HG02981 (cell line): Measurements from ENCODE around the gene PEAK1.
"Not testable (repeated sequence)": the region's sequence is repeated elsewhere in the genome, so short reads cannot be mapped to it uniquely, and the experiment has no call there.

ENCODE experiments used
- ATAC-seq: cut with Tn5 transposase; IDR thresholded peaks from one replicate; pipeline ENCODE4 v1.9.1; 2021; ENCODE audit warnings: mild to moderate bottlenecking, moderate library complexity; ENCODE audit not compliant: unreplicated experiment

Gene PEAK1

DNA sequence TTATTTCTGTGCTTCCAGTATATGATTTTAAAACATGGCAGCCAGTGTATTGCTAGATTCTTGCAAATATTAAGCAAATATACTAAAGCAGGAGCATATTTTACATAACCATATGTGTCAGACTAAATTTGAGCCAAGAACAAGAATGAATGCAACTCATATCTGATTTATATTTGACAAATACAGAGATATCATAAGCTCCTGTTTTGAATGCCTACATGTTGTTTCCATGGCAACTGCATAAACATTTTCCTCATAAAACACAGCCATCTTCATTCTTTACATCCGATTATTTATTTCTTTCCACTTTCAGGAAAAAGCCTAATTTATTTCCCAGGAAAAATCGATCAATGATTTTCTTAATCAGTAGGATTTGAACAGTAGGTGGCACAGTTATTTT is 176.8 kb downstream of the PEAK1 start:
- no peak for ATAC-seq

DNA sequence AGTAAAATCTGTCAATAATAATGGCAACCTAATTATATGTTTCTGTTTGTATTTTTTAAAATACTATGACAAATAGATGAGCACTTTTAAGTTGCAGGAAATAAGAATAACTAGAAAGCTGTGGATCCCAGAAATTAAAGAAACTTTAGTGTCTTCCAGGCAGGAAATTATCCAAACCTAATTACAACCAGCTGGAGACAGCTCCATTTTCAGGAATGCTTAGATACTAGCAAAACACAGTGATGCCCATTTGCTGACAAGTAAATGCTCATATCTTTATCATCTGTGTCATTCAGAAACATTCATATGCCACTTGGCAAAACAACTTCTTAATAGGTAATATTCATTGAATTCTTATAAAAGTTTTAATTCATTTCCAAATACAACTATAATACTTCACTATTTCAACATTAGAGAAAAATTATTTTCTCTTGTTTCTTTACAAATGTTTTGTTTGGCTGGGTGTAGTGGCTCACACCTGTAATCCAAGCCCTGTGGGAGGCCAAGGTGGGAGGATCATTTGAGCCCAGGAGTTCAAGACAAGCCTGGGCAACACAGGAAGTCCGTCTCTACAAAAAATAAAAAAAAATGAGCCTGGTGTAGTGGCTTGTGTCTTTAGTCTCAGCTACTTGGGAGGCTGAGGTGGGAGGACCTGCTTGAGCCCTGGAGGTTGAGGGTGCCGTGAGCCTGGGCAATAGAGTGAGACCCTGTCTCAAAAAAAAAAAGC is 179.9 kb downstream of the PEAK1 start:
- ATAC-seq: no peak

DNA sequence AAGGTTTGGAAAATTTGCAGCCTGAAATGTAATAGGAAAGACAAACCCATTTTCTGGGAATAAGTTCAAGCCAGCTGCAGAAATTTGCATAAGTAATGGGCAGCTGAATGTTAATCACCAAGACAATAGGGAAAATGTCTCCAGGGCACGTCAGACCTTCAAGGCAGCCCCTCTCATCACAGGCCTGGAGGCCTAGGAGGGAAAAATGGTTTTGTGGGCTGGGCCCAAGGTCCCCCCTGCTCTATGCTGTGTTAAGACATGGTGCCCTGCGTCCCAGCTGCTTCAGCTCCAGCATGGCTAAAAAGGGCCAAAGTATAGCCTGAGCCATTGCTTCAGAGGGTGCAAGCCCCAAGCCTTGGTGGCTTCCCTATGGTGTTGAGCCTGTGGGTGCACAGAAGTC is 184.3 kb downstream of the PEAK1 start:
- no peak for ATAC-seq

DNA sequence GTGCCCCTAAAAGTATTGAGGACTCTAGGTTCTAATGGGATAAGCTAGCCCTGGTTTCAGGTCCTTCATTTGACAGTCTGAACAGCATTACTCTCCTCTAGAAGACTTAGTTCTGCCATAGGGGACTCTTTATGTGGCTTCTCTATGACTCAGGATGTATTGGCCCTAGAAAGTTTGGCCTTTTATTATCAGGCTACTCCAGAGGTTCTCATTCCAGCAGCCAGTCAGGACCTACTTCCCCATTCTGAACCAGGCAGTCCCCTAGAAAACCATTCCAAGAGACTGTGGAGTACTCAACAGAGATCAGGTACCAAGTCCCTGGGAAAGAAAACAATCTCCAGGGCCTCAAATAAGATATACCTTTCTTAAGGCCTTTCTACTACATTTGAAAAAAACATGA is 191.1 kb downstream of the PEAK1 start:
- ATAC-seq: no peak

DNA sequence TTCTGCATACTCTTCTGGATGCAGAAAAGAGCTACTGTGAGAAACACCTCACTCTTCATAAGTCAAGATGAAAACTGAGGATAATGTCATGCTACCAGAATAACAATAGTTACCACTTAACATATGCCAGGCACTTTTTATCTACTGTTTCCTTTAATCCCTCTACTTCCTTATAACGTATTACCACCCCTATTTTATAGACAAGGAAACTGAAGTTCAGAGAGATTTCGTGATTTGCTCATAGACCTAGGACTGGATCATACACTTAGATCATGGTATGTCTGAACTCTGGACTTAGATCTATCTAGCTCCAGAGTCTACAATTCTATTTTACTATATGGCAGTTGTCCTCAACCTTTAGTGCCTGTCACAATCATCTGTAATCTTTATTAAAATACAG is 193.3 kb downstream of the PEAK1 start:
- ATAC-seq: no peak

DNA sequence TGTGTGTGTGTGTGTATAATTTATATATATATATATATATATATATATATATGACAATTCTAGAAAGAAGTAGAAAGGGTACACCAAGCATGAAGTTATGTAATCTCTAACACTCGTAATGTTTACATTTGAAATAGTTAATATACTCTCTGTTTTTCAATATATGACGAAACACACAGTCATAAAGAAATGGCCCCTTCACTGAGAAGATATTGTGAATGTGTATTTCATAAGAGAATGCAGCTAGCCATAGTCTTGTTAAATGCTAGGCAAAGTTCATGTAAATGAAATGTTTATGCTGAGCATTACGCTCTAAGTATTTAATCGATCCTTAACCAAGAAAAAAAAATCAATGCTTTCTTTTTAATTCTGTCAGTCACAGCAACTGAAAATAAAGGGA is 194.3 kb downstream of the PEAK1 start:
- ATAC-seq: no peak

DNA sequence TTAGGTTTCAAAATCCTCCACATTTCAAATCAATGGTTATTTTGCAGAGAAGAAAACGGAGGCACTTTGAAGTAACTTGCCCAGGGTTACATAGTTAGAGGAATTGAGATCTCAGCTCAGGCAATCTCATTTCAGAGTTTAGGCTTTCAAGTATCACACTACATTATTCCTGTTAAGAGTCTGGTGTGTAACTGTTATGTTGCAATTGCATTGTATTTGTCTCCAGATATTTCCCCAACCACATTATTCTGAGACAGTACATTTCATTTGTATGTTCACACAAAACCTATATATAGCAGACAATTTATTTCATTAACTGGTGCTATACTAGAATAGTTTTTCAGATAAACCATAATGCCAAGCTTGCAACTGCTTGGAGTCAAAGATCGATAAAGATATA is 194.8 kb downstream of the PEAK1 start:
- no peak for ATAC-seq

DNA sequence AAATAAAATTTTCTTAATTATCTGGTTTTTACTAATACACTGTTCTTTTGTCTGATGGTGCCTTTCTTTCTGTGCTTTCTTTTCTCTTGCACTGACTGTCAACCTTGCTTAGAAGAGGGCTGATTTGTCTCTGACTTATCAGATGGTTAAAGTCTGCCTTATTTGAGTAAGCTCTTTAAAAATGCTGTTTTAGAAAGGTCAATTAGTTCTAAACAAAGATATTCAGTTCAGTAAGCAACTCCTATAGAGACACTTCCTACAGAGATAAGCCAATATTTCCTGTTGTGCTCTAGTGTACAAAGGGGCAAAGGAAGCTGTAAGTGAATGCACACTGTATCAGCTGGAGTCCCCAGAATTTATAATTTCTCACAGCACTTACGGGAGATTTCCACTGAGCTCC is 195.6 kb downstream of the PEAK1 start:
- no peak for ATAC-seq

DNA sequence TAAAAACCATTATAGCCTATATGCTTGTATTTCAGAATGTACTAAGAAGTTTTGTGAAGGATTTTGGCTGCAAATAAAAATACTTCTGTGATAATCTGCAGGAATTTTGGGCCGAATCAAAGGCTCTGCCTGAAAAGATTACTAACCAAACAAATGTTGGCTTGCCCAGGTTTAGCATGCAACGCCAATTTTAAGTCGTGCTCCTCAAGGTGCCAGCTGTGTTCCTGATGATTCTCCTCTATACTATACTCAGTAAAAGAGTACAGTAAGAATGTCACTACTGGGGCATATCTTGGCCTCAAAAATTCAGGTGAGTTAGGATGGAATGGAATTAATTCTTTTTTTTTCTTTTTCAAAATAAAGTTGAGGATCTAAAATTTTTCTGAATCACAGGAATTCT is 198.2 kb downstream of the PEAK1 start:
- ATAC-seq: no peak

DNA sequence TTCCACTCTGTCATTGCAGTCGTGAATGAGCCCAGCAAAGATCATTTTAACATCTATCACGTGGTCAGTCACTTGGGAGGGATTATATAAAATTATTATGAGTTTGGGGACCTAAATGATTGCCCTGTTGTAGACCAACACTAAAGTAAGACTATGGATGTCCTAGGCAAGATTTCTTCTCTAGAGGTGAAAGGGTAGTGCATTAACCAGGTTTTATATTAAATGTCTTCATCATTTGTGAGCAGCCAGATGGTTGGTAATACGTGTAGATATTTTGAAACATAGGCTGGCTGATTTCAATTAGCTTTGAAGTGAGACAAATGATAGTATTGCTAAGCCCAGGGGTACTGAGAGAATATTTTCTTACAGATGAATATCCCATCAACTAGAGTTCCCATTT is 198.7 kb downstream of the PEAK1 start:
- no peak for ATAC-seq

DNA sequence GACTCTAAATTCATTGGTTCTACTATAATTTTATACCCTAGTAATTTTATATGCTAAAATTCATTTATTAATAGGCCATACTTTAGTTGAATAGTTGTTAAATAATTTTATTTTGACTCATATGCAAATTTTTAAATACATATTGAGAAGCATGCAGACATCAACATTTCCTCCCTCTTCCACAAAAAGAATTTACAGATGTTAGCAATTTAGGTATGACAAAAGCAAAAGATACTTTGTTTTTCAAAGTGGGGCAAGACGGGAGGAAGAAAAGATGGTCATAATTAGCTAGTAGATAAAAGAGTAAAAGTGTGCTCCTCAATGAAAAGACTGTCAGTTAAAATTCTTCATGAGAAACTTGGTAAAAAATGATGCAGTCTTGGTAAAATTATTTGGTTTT is 200.1 kb downstream of the PEAK1 start:
- no peak for ATAC-seq

DNA sequence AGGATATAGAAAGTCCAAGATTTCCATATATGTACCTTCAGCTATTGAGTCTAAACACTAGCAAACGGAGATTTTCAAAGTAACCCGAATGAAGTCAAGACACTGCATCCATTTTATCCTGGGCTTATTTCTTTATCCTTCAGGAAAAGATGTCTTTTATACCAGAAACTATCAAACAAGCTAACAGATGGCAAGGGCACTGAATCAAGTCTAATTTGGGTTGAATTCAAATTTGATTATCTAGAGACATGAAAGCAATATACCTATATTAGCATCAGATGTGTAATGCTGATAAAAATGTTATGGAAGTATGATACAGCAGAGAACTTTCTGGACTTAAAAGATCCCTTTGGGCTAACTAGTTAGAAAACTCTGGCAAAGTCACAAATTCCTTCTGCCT is 210.7 kb downstream of the PEAK1 start:
- no peak for ATAC-seq

DNA sequence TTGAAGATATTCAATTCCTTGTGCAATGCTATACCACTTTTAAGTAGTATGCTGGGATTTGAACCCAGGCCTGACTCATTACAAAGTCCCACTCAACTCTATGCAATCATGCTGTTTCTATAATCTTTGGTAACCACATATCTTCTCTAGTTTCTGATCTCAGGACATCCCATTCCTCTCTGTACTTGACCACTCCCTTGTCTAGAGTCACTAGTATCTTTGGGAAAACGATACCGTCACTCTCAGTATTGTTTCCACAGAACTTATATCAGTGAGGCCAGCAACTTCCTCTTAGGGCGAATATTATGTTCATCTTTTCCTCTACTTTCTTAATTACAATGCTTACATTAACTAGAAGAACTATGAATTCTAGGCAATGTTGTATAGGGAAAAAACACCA is 211.7 kb downstream of the PEAK1 start:
- no peak for ATAC-seq

DNA sequence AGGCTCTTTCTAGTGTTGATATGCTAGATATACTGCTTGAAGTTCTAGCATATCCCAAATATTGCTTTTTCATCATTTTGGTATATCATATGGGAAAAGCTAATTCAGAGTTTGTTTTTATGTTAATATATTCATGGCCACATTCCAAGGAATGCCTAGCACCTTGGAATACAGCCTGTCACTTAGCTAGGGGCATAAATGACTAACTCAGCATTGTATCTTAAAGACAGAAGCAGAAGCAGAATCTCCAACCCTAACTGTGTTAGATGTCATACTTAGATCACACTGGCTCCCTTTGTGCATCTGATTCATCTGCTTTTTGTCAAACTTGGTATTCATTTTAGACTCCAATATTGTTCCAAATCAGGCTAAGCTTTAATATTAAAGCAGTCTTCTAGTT is 218.2 kb downstream of the PEAK1 start:
- no peak for ATAC-seq

DNA sequence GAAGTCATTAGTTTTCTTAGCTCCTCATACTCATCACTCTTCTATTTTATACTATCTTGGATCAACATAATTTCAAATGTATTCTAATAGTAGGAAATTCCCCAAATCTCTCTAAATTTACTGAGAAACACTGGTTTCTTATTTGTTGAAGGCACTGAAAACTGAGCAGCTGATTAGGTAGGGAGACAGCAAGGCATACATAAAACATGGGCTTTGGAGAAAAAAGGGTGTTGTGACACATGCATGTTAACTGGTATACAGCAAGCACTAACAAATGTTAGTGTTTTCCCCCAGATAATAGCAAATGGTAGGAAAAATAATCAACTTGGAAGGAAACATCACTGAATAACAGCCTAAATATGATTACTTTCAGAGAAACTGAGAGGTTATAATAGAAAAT is 223.5 kb downstream of the PEAK1 start:
- ATAC-seq: no peak

DNA sequence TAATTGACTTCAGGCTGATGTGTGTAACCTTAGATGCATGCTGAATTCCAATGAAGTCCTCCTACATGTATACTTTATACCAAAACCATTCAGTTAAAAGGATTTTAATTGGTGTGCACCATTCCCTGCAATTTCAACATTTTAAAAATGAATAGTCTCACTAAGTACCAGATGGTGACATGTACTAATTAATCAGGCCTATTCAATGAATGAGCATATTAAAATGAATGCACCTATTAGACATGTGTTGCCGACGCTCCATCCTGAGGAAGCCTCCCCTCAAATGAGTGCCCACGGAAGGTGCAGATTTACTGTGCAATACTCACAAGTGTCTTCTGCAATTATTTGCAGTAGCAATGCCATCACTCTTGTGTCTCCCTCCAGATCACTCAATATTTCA is 224.3 kb downstream of the PEAK1 start:
- ATAC-seq: no peak

DNA sequence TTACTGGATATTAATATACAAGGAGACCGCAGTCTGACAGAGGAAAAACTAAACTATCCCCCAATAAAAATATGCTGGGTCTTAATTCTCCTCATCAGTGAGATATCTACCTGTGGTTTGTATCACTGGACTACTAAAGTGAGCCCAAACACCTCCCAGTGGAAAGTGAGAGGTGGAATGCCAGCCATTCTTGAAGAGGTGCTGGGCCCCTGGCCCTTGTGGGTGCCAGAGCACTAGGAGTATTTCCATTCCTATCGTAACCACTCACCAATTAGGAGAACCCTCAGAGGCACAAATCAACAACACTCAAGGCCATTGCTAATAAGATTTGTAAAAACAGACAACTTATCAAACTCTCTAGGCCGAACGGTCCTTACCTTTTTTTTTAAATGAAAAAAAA is 227.5 kb downstream of the PEAK1 start:
- ATAC-seq: no peak

DNA sequence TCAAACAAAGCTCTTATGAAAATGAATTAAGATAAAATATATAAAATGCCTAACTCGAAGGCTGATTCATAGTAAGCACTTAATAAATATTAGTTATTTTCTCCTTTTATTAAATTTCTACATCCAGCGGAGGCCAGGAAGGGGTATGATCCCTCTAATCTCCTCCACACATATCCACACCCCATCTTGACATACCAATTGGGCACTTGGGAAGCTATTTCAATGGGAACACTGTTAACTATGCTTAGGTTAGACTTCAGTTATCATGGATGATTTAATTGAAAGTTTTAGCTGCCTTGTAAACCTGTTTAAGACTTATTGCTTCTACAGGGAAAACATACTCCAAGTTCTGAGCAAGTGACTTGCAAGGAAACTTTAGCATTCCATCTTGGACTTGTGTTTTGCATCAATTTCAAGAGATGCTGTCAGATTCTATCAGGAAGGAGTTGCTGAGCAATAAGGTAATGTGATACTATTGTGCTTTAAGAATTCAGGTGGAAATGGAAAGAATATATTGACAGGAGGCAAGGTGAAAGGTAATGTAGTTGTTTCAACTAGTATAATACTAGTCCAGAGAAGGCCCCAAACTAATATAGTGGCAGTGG is 228.6 kb downstream of the PEAK1 start:
- no peak for ATAC-seq

DNA sequence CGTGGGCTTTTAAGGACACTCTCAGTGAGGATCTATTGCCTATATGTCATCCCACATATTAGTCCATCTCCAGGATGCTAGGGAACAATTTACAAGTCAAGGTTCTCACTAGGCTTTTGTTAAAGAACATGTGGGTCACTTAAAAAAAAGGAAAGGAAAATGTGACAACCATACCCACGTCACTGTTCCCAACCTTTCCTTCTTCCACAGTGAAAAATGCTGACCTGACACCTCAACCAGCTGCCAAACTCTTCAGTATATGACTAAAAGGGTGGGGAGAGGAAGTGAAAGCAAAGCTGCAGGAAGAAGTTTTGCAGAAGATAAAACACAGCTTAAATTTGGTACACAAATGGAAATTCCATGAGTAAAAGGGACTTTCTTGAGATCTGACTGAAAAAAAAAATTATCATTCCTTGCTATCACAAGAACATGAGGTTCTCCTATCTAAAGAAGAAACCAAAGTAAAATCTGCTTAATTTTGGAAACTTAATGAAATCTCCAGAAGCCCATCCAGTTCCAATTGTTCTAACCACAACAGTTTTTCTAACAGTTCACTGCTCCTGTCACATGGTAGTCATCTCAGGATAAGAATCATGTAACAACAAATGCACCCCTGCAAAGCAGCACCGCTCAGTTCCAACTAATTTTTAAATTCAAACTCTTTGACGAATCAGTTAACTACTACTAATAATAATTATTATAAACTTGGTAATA is 232.0 kb downstream of the PEAK1 start:
- no peak for ATAC-seq

DNA sequence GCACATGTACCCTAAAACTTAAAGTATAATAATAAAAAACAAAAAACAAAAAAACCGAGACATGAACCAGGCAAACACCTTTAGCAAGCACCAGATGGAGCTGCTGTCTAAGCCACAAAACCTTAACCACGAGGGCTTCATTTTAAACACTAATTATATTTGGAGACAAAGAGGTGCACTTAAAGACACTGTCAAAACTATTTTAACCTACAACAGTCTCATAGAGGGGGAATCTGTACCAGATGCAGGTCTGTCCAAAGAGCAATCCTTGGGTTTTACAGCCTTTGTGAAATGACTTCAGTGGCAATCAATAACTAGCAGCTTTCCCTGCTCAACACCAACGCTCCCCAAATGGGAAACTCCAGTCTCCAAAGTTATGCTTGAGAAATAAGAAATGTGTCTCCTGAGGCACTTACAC is 233.3 kb downstream of the PEAK1 start:
- no peak for ATAC-seq

DNA sequence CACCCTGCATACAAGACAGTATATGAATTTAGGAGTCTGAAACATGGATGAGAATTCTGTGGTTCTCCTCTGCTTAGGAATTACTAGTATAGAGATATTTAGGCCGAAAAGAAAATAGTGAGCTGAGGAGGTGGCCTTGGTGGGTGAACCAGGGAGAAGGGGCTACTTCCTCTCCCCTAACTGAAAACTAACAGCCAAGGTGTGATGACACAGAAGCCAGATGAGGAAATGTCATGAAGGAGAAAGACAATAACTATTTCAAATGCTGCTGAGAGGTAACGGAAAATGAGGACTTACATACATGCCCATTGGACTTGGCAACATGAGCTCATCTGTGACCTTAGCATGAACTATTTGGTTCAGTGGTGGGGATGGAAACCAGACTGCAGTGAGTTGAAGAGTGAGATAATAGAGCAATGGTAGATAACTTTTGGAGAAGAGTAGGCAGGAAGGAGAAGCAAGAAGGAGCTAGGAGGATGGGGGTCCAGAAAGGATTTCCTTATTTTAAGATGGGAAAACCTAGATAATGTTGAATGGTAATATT is 234.6 kb downstream of the PEAK1 start:
- no peak for ATAC-seq

DNA sequence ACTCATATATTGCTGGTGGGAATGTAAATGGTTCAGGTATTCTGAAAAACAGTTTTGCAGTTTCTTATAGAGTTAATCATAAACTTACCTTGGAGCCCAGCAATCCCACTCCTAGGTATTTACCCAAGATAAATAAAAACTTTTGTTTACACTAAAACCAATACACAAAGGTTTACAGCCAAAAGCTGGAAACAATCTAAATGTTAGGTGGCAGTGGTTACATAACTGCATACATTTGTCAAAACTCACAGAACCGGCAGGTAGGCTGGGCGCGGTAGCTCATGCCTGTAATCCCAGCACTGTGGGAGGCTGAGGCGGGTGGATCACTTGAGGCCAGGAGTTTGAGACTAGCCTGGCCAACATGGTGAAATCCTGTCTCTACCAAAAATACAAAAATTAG is 235.6 kb downstream of the PEAK1 start:
- not testable (repeated sequence) for ATAC-seq
